Measurements from ENCODE around the gene CCL4L2.
"Not testable (repeated sequence)": the region's sequence is repeated elsewhere in the genome, so short reads cannot be mapped to it uniquely, and the experiment has no call there.

Gene CCL4L2

DNA sequence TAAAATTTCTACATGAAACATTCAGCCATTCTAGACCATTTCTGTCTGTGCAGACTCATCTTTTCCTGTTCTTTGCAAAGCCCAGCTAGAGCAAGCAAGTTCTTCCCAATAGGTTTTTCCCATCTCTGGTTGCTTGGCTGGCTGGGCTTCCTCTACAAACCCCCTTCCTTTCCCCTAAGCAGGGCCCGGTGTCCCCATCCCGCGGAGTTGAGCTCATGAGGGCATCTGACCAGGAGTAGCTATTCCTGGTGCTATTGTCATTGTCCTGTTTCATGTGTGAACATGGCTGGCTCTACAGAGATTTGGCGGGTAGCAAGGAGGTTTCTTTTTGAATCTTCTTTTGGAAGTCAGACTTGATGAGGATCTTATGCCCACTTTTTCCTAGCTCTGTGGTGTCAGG, 31.2 kb downstream of the CCL4L2 start:
- in situ Hi-C loops (cut with HindIII; ENCODE audit: low pct_unique_long_range_greater_than_20kb, low sequenced_read_pairs); DNase-seq (ENCODE audit: low read depth in 1 of 2, low spot score in 1 of 2): not testable (repeated sequence)

All from T47D (cell line).